ENCODE measurements around the gene PSAP.

PSAP gene

GRCh38 chr10:71864911-71865361 is 13.9 kb upstream of the PSAP start:
- Histone ChIP-seq H3K4me2 (ENCODE audit: low read depth, low read length, poor library complexity, severe bottlenecking) (no peak overlapping the region), H3K4me1 (ENCODE audit: insufficient read depth, low read length, poor library complexity, severe bottlenecking) (peaks cover 27% of the 10 kb centered on the region), H3K27me3 (ENCODE audit: insufficient read depth, low read length, poor library complexity, severe bottlenecking) (no peaks in the 10 kb centered on the region), H3F3A (ENCODE audit: low read depth) (no peaks in the 10 kb centered on the region), H3K9ac (ENCODE audit: low read depth, low read length, poor library complexity, severe bottlenecking) (no peak overlapping the region), H3K9me2 (replicated peaks; ENCODE audit: low read depth, low read length) (no peaks in the 10 kb centered on the region), H3K79me2 (ENCODE audit: insufficient read depth, low read length) (no peaks in the 10 kb centered on the region), H3K36me3 (ENCODE audit: insufficient read depth, low read length) (no peaks in the 10 kb centered on the region), H4K20me1 (ENCODE audit: insufficient read depth, low read length, poor library complexity, severe bottlenecking) (no peaks in the 10 kb centered on the region), H3K4me3 (ENCODE audit: low read length, poor library complexity, severe bottlenecking) (no peak overlapping the region), H3K9me3 (ENCODE audit: insufficient read depth, low read depth, low read length) (no peaks in the 10 kb centered on the region), H2AFZ (ENCODE audit: low read length) (no peak overlapping the region)
- no peak for TF ChIP-seq EZH2phosphoT487 (IDR thresholded peaks at IDR 0.05; ENCODE audit: borderline replicate concordance)
- TF ChIP-seq CTCF (conservative IDR thresholded peaks at IDR 0.05; ENCODE audit: low read length) = no peak

- Histone ChIP-seq H3K9me2 (replicated peaks; ENCODE audit: low read depth, low read length) (no peaks in the 10 kb centered on the region), H2AFZ (ENCODE audit: low read length) (no peak overlapping the region), H3K27me3 (ENCODE audit: insufficient read depth, low read length, poor library complexity, severe bottlenecking) (no peaks in the 10 kb centered on the region), H3K4me3 (ENCODE audit: low read length, poor library complexity, severe bottlenecking) (no peak overlapping the region), H3K9me3 (ENCODE audit: insufficient read depth, low read depth, low read length) (no peaks in the 10 kb centered on the region), H3K79me2 (ENCODE audit: insufficient read depth, low read length) (no peaks in the 10 kb centered on the region), H3K4me2 (ENCODE audit: low read depth, low read length, poor library complexity, severe bottlenecking) (no peak overlapping the region), H3K4me1 (ENCODE audit: insufficient read depth, low read length, poor library complexity, severe bottlenecking) (peaks cover 24% of the 10 kb centered on the region), H3K9ac (ENCODE audit: low read depth, low read length, poor library complexity, severe bottlenecking) (no peak overlapping the region), H4K20me1 (ENCODE audit: insufficient read depth, low read length, poor library complexity, severe bottlenecking) (no peaks in the 10 kb centered on the region), H3K36me3 (ENCODE audit: insufficient read depth, low read length) (no peaks in the 10 kb centered on the region), H3F3A (ENCODE audit: low read depth) (no peaks in the 10 kb centered on the region)
- TF ChIP-seq EZH2phosphoT487 (IDR thresholded peaks at IDR 0.05; ENCODE audit: borderline replicate concordance) = no peak
- no peak for TF ChIP-seq CTCF (conservative IDR thresholded peaks at IDR 0.05; ENCODE audit: low read length)
These were observed 12.2 kb upstream of the PSAP start for GRCh38 chr10:71863203-71863602.

GRCh38 chr10:71860243-71861029 is 9.4 kb upstream of the PSAP start:
- Histone ChIP-seq H3K4me1 (ENCODE audit: insufficient read depth, low read length, poor library complexity, severe bottlenecking) (peaks cover 17% of the 10 kb centered on the region), H3K9me2 (replicated peaks; ENCODE audit: low read depth, low read length) (no peaks in the 10 kb centered on the region), H3K4me2 (ENCODE audit: low read depth, low read length, poor library complexity, severe bottlenecking) (peak overlapping the region; percentile 19), H2AFZ (ENCODE audit: low read length) (peak overlapping the region; percentile 21), H4K20me1 (ENCODE audit: insufficient read depth, low read length, poor library complexity, severe bottlenecking) (no peaks in the 10 kb centered on the region), H3K79me2 (ENCODE audit: insufficient read depth, low read length) (no peaks in the 10 kb centered on the region), H3K4me3 (ENCODE audit: low read length, poor library complexity, severe bottlenecking) (no peak overlapping the region), H3K27me3 (ENCODE audit: insufficient read depth, low read length, poor library complexity, severe bottlenecking) (no peaks in the 10 kb centered on the region), H3K9me3 (ENCODE audit: insufficient read depth, low read depth, low read length) (no peaks in the 10 kb centered on the region), H3F3A (ENCODE audit: low read depth) (no peaks in the 10 kb centered on the region), H3K9ac (ENCODE audit: low read depth, low read length, poor library complexity, severe bottlenecking) (peak overlapping the region; percentile 47), H3K36me3 (ENCODE audit: insufficient read depth, low read length) (no peaks in the 10 kb centered on the region)
- TF ChIP-seq EZH2phosphoT487 (IDR thresholded peaks at IDR 0.05; ENCODE audit: borderline replicate concordance) (no peak), CTCF (conservative IDR thresholded peaks at IDR 0.05; ENCODE audit: low read length) (no peak)
